ENCODE data around the gene WNT10A.

The WNT10A gene

GRCh38 chr2:218892693-218893348 is 12.2 kb downstream of the WNT10A start:
- DNase-seq (ENCODE audit: low read depth in 1 of 2, low spot score in 1 of 2): peak; percentile 64 to 69

DNA sequence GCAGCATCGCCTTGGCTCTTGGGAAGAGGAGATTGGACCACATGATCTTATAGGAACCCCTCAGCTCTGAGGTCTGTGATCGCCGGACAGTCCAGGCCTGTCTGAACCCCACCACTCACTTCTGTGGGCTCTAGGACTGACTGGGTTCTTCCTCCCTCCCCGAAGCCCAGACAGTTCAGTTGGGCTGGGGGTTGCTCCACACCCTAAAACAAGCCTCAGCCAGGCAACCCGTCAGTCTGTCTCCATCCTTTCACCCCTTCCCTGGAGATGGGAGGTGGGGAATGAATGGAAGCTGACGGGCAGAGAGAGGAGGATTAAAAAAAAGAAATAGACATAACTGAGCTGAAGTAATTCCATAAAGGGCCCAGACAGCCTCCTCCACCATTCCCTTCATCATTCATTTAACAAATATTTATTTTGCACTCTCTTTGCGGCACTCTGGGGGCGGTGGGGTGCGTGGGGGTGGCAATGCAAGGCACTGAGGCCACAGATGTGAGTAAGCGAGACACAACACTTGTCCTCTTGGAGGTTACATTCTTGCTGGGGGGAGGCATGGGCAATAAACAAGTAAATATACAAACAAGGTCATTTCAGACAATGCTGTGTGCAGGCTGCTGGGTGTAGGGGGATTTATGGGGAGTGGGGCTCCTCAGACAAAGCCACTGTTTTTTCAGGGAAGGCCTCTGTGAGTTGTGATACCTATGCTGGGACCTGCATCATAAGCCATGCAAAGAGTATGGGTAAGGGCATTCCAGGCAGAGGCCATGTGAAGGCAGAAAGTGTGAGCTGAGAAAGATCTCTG is 12.9 kb downstream of the WNT10A start:
- no peak for DNase-seq (ENCODE audit: low read depth in 1 of 2, low spot score in 1 of 2)

DNA sequence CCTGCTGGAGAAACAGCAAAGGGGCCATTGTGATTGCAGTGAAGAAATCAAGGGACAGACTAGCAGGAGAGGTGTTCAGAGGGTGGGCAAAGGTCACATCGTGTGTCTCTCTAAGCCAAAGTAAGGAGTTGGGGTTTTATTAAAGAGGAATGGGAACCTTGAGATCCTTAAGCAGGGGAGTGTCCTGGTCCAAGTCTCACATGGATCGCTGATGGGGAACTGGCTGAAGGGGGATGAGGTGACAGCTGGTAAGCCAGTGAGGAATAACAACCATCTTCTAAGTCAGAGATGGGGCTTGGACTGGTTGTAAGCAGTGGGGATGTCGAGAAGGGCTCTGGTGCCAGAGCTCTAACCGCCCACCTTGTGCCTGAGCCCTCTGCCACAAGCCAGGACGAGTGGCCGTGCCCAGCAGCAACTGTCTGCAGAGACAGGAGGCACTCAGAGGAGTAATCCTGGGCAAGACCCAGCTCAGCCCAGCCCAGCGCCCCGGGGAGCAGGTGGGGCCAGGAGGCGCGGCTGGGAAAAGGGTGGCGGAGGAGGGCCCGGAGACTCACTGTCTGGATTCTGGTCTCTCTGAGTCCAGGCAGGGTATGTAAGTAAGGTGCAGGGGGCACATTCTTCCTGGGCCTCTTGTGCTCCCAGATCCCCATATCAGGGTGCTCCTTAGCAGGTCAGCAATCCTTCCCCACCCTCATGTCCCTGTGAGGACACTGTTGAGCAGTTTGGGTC is 13.7 kb downstream of the WNT10A start:
- DNase-seq (ENCODE audit: low read depth in 1 of 2, low spot score in 1 of 2): no peak

- no peak for DNase-seq (ENCODE audit: low read depth in 1 of 2, low spot score in 1 of 2)
These were observed 14.2 kb downstream of the WNT10A start for GRCh38 chr2:218894880-218895157.

DNA sequence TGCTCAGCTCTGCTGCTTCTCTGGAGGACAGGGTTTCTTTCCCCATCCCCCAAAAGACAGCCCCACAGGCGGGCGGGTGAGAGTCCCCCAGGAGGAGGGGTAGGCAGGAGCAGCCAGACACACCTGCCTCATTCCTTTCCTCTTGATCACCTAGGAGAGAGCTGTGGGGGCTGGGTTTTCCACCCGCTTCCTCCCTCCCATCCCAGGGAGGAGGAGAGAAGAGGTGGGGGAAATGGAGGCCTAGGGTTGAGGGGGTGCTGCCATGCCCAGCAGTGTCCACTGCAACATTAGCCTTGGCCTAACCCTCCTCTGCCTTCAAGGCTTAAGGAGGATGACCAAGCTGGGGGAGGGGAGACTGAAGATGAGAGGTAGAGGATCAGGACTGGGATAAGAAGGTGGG is 14.7 kb downstream of the WNT10A start:
- DNase-seq (ENCODE audit: low read depth in 1 of 2, low spot score in 1 of 2): no peak

- no peak for DNase-seq (ENCODE audit: low read depth in 1 of 2, low spot score in 1 of 2)
These were observed 15.3 kb downstream of the WNT10A start for GRCh38 chr2:218895759-218896500.

DNA sequence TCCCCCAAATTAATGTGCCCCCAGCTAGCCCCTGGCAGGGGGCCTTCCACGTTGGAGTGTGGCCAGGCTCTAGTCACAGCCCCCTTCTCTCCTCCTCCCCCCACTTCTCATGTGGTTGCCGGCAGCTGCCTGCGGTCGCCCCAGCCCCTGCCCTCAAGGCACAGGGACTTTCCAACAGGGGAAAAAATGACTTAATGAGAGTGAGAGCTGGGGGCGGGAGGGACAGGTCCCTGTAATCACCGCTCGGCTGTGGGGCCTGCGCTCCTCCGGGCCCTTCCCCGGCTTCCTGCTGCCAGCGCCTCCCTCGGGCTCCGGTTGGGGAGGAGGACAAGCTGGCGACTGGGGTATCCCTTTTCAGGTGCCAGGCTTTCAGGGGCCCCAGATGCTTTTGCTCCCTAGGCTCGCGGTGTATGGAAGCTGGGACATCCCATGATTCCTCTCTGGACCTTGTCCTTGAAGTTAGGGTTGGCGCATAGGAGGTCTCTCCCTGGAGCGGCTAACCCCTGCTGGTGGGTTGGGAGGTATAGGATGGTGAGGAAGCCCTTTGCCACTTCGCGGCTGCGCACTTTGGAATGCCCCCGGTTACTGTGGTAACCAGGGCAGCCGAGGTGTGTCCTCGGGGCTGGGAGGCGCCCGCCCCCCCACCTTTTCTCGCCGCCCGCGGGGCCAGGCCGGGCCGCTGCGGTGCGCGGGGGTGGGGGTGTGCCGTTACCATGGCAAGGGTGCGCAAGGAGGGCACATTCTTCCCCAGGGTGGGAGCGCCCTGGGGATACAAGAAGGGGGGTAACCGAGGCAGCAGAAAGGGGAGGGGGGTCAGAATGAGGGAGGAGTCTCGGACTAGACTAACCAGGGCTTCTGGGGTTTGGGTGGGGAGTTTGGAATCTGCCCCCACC is 16.1 kb downstream of the WNT10A start:
- DNase-seq (ENCODE audit: low read depth in 1 of 2, low spot score in 1 of 2): peak; percentile 64 to 88

DNA sequence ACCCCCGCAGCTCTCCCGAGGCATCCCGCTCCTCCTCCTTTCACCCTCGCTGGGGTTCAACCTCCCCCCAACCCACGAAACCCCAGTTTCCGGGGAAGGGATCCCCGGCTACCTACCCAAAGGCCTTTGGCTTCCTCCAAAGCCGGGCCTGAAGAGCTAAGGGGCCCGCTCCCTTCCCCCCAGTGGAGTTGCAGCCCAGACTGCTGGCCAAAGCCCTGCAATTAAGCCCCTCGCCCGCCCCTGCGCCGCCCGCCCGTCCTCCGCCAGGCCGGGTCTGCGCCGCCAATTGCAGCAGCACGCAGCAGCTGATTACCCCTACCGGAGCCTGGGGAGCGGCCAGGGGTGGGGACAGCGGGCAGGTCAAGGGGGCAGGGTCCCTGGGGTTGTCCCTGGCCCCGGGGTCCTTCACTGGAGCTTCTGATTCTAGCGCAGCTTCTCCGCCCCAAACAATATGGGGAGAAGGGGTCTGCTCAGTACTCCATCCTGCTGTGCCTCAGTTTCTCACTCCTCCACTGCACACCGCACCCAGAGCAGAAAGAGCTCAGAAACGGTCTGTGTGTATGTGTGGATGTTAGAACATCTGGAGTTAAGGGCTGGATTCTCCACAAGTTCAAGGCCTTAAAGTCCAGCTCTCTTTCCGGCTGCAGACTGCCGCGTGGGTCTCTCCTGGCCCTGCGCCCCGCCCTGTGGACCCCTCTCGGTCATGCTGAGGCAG is 16.9 kb downstream of the WNT10A start:
- no peak for DNase-seq (ENCODE audit: low read depth in 1 of 2, low spot score in 1 of 2)

DNA sequence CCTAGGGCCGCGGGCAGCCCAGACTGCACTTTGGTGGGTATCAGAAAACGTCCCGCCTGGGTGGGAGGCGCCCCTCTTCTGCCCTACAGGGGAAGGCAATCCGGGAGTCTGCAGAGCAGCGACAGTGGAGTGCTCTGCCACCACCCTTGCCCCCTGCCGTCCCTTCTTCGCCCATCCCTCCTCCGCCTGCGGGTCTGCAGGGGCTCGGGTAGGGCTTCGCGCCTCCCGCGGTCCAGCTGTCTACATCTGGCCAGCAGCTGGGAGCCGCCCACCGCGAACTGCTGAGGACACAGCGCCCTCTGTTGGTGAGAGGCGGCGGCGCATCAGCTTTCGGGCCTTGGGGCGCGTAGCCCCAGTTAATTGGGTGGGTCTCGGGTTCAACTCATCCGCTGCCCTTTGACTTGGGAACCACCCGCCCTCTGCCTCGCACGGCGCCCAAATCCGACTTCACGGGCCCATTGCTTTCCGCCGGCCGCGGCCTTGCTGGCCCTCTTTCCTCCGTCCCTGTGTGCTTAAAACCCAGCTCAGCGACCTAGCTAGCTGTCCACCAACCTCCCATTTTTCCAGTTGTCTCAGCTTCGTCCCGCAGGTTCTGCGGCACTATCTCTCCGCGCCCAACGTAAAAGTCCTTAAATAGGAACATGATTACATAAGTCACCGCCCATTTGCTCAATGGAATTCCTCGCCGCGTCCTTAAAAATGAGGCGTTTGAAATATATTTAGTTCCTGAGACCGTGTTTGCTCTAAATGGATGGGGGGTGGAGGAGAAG is 17.6 kb downstream of the WNT10A start:
- peak; percentile 75 to 76 for DNase-seq (ENCODE audit: low read depth in 1 of 2, low spot score in 1 of 2)

- DNase-seq (ENCODE audit: low read depth in 1 of 2, low spot score in 1 of 2): no peak
These were observed 18.5 kb downstream of the WNT10A start for GRCh38 chr2:218899147-218899546.

DNA sequence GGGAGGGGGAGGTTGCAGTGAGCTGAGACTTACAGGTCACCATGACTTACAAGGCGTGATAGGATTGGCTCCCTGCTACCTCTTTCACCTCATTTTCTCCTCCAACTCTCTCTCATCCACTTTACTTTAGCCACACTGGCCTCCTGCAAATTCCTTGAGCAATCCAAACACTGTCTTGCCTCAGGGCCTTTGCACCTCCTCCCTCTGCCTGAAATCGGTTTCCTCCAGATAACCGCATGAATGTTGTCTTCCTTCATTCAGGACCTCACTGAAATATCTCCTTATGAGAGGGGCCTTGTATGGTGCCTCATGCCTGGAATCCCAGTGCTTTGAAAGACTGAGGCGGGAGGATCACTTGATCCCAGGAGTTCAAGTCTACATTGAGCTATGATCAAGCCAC is 21.8 kb downstream of the WNT10A start:
- DNase-seq (ENCODE audit: low read depth in 1 of 2, low spot score in 1 of 2): no peak

GRCh38 chr2:218904176-218904575 is 23.5 kb downstream of the WNT10A start:
- DNase-seq (ENCODE audit: low read depth in 1 of 2, low spot score in 1 of 2): no peak

DNA sequence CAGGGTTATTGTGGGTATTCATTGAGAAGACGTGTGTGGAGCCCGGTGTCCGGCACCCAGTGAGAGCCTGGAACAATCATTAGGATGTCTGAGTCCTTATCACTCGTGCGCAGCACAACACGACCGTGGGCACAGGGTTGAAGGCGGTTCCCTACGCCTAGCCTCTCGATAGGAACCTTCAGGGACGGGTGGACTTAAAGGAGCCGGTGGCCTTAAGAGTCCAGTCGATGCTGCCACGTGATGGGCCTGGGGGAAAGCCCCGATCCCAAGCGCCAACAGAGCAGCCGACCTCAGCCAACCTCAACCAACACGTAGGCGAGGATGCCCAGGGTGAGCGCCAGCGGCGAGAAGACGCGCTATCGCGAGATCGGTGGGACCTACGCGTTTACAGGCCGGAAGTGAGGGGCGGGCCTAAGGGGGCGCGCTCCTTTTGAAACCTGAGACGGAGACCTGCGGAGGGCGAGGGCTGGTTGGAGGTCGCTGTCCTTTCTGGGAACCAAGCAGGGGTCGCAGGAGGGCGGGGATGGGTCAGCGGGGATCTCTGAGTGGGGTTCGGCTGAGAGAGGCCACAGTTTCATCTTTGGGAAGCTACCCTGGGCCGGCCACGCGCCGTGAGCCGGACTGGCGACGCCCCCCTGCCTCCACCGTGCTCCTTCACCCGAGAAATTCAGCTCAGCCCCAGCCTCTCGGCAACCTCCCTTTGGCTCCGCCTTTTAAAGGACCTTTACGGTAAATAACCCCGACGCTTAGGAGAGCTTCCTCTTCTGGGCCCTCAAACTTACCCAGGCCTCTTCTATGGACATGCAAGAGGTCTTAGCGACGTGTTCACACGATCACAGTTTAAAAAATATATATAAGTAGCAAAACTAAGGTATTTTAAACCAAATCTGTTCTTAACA is 28.3 kb downstream of the WNT10A start:
- DNase-seq (ENCODE audit: low read depth in 1 of 2, low spot score in 1 of 2): peak; percentile 81 to 85

DNA sequence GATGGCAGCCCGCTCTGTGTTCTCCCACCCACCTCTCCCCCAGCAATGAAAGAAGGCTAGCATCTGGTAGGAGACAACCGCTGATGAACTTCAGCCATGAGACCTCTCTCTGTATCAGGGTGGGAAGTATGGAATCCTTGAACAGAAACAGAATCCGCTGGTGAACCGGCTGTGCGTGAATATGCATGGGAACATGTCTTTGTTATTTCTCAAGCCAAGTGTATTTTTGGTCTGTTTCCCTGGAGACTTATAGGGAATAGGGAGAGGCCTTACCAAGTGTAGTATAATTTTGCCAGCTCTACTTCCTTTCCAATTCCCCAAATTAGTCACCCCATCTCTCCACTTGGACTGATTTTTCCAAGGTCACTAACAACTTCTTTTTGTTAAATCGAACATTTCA is 30.1 kb downstream of the WNT10A start:
- DNase-seq (ENCODE audit: low read depth in 1 of 2, low spot score in 1 of 2): no peak

DNA sequence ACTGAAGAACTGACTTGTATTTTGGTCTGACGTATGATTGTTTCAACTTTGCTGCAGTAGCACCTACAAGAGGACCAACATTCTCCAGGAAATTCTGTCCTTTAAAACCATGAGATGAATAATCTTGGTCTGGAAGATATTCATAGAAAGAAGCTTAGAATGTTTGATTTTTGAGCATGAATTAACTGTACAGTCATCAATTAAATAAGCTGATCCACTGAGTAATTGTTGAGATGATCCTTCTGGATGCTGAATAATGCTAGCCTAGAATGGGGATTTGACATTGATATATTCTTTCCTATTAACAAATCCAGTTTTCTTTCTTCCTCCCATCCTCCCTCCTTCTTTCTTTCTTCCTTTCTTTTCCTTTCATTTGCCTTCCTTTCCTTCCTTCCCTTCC is 39.9 kb downstream of the WNT10A start:
- DNase-seq (ENCODE audit: low read depth in 1 of 2, low spot score in 1 of 2): no peak

GRCh38 chr2:218924757-218925156 is 44.1 kb downstream of the WNT10A start:
- no peak for DNase-seq (ENCODE audit: low read depth in 1 of 2, low spot score in 1 of 2)

DNA sequence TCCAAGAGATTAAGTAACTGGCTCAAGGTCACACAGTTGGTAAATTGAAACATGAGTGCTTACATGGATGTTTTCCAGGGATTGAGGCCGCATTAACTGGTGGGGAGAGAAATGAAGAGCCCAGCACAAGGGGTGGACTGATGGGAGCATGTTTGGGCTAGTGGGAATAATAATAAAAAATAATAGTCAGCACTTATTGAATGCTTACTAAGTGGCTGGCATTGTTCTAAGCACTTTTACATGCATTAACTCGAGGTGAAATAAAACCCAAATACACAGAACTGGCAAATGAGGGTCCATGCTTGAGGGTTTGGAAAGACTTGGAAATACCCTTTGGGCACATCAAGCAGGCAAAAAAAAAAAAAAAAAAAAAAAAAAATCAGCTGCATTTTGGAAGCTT is 44.8 kb downstream of the WNT10A start:
- DNase-seq (ENCODE audit: low read depth in 1 of 2, low spot score in 1 of 2): no peak

DNA sequence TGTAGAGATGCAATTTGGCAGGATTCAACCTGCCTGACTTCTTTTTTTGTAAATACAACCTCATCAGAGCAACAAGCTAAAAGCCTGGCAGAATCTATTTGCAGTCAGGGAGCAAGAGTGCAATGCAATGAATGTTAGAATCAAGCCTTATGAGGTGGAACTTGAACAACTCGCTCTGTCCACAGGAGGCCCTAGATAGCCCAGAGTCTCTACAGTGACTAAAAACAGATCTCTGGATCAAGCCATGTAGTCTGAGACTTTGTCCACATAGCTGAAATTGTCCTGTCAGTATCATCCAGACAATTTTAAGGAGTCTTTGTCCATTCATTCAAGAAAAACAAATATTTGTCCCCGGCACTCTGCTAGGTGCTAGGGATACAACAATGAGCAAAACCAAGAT is 46.8 kb downstream of the WNT10A start:
- no peak for DNase-seq (ENCODE audit: low read depth in 1 of 2, low spot score in 1 of 2)
